Lower leg skin (tissue), 4 donors: ENCODE data around the gene SRRM2. TPM values are rescaled to one million over a fixed set of nuclear protein-coding genes. Genes with fewer than 3 reads are reported as not detected.

Source experiments
- DNase-seq, 2 donors: peaks; one replicate each; pipeline ENCODE4 v3.0.0-alpha.2; 2019; ENCODE audit warnings: low spot score in 2 of 2
- H3K4me3 ChIP-seq: fragments of 200-600 bp; sonication (generic); 2 replicates; pipeline ENCODE4 v1.5.1; 2017; ENCODE audit warnings: mild to moderate bottlenecking, low read depth; ENCODE audit not compliant: poor library complexity, severe bottlenecking
- CTCF ChIP-seq, 3 donors: fragments of 450-650 bp; IDR thresholded peaks; one replicate each; pipeline ENCODE4 v1.5.1; 2016; ENCODE audit warnings: antibody characterized with exemption in 3 of 3, mild to moderate bottlenecking in 3 of 3, moderate library complexity in 2 of 3
- POLR2A ChIP-seq, 2 donors: fragments of 450-650 bp; IDR thresholded peaks; one replicate each; pipeline ENCODE4 v1.6.1; 2016 to 2017; ENCODE audit warnings: antibody characterized with exemption in 2 of 2, mild to moderate bottlenecking in 1 of 2, moderate library complexity in 1 of 2
- WGBS, 2 donors: methylation state at CpG; one replicate each; pipeline ENCODE4 v1.1.5; 2018; 5-methylcytosine and 5-hydroxymethylcytosine counted together
- intact Hi-C: fragments of 100-400 bp; cut with DNase I; formaldehyde crosslinking; loops from one replicate; pipeline ENCODE4 v1.15.0; 2023; ENCODE audit warnings: low total_unique reads
- total RNA-seq, 4 donors: library from RNA; depleted of rRNA; stranded (reverse); fragments of >200 nt; gene quantifications; one replicate each; pipeline ENCODE4 v1.1.0, GENCODE V29; 2016

The SRRM2 gene
- total RNA-seq, 4 donors from 2014 or later = 257 to 830 (median 272) TPM

DNA sequence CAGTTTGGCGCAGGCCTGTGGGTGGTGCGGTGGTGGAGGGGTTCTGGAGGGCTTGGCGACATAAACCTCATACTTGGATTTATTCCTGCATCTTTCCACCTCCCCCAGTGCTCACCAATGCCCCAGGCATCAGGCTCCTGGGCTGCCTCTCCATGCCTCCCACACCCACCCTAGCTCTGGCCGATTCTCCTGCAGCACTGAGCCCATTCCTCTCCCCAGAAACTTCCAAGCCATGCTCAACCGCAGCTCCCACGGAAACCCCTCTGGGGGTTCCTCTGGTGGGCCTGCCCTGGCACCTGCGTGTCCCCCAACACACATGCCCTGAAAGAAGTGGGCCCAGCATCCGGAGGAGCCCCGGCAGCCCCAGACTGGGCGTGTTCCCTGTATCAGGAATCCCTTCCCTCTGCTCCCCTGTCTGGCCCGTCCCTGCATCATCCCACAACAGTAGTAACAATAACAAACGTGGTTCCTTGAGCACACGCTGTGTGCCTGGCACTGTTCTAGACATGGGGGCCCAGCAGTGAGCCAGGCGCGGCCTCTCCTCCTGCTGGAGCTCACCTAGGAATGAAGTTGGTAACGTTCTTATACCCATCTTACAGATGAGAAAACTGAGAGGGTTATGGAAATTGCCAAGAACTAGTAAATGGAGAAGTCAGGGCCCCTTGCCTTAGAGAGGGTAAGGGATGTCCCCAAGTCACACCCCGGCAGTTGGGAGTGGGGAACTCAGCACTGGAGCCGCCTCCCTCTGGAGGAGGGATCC, 66.9 kb downstream of the SRRM2 start:
- TF ChIP-seq CTCF (IDR thresholded peaks at IDR 0.05) (no peak), POLR2A (IDR thresholded peaks at IDR 0.05) (no peak)
- intact Hi-C loops = no loop called here
- DNase-seq = peak in 1 of 2 donors; percentile 37
- H3K4me3 ChIP-seq = no peak overlapping the region
- WGBS, 2 donors = 79 to 80% methylated on average over 18 of the region's 18 CpGs

- intact Hi-C loops = no loop called here
- WGBS, 2 donors = 62 to 65% methylated on average over 13 to 15 of the region's 17 CpGs
- H3K4me3 ChIP-seq = no peak overlapping the region
- DNase-seq = no peak
- TF ChIP-seq CTCF (IDR thresholded peaks at IDR 0.05) = no peak
- no peak for TF ChIP-seq POLR2A (IDR thresholded peaks at IDR 0.05)
These were observed 67.7 kb downstream of the SRRM2 start for GRCh38 chr16:2819939-2820835.

Other genes starting within 250 kb of the SRRM2 start
- gene ATP6V0C, start 238.7 kb upstream of the SRRM2 start, total RNA-seq = 100 to 1,000 TPM in 3 of 4 donors, 10 to 100 TPM in 1; 63.1 to 218 (median 126) TPM
- 10 to 100 TPM; 32.9 to 50.3 (median 42.2) TPM for gene AMDHD2, start 232.3 kb upstream of the SRRM2 start, total RNA-seq
- gene CEMP1, start 221.2 kb upstream of the SRRM2 start, total RNA-seq = 1 to 10 TPM in 2 of 4 donors, under 1 TPM in 2; 0.17 to 5.9 (median 0.83) TPM
- 10 to 100 TPM; 35.3 to 40.4 (median 39.0) TPM for gene PDPK1, start 214.6 kb upstream of the SRRM2 start, total RNA-seq
- gene KCTD5, start 70.1 kb upstream of the SRRM2 start, total RNA-seq = 10 to 100 TPM; 34.9 to 61.9 (median 51.1) TPM
- gene PRSS27, start 32.4 kb upstream of the SRRM2 start, total RNA-seq = 1 to 10 TPM; 1.3 to 5.0 (median 2.0) TPM
- gene ELOB, start 24.6 kb downstream of the SRRM2 start, total RNA-seq = 1,000 to 10,000 TPM in 1 of 4 donors, 100 to 1,000 TPM in 3; 244 to 2,128 (median 328) TPM
- gene PRSS33, start 34.9 kb downstream of the SRRM2 start, total RNA-seq = not detected
- gene PRSS41, start 45.8 kb downstream of the SRRM2 start, total RNA-seq = not detected
- gene PRSS21, start 64.6 kb downstream of the SRRM2 start, total RNA-seq = under 1 TPM in 1 of 4 donors, not detected in 3; 0.63 TPM
- gene ZG16B, start 77.7 kb downstream of the SRRM2 start, total RNA-seq = 10 to 100 TPM in 3 of 4 donors, 1 to 10 TPM in 1; 5.6 to 67.9 (median 19.4) TPM
- 1 to 10 TPM; 2.3 to 6.7 (median 4.6) TPM for gene PRSS22, start 105.5 kb downstream of the SRRM2 start, total RNA-seq
- 10 to 100 TPM; 36.4 to 44.6 (median 40.3) TPM for gene FLYWCH2, start 130.6 kb downstream of the SRRM2 start, total RNA-seq
- gene FLYWCH1, start 159.3 kb downstream of the SRRM2 start, total RNA-seq = 10 to 100 TPM; 36.9 to 61.4 (median 46.0) TPM
- 1 to 10 TPM; 1.9 to 3.8 (median 2.5) TPM for gene KREMEN2, start 211.6 kb downstream of the SRRM2 start, total RNA-seq
- 10 to 100 TPM in 2 of 4 donors, 1 to 10 TPM in 2; 6.2 to 17.9 (median 10.6) TPM for gene PAQR4, start 216.7 kb downstream of the SRRM2 start, total RNA-seq
- 1 to 10 TPM; 3.0 to 7.4 (median 3.9) TPM for gene PKMYT1, start 227.8 kb downstream of the SRRM2 start, total RNA-seq